ENCODE data around the gene HLA-DRA.

GRCh38 chr6:32406857-32407256 lies 32.8 kb upstream of the HLA-DRA start, which contains the start of gene BTNL2:
- TF ChIP-seq POLR2AphosphoS5 (IDR thresholded peaks at IDR 0.05) (no peak), CTCF (IDR thresholded peaks at IDR 0.05; ENCODE audit: poor library complexity, severe bottlenecking) (no peak), EZH2 (IDR thresholded peaks at IDR 0.05; ENCODE audit: borderline replicate concordance, insufficient read depth, low read length, poor library complexity, severe bottlenecking) (no peak), TAF1 (IDR thresholded peaks at IDR 0.05; ENCODE audit: low read depth) (no peak)
- TF ChIP-seq, protein P1, sequence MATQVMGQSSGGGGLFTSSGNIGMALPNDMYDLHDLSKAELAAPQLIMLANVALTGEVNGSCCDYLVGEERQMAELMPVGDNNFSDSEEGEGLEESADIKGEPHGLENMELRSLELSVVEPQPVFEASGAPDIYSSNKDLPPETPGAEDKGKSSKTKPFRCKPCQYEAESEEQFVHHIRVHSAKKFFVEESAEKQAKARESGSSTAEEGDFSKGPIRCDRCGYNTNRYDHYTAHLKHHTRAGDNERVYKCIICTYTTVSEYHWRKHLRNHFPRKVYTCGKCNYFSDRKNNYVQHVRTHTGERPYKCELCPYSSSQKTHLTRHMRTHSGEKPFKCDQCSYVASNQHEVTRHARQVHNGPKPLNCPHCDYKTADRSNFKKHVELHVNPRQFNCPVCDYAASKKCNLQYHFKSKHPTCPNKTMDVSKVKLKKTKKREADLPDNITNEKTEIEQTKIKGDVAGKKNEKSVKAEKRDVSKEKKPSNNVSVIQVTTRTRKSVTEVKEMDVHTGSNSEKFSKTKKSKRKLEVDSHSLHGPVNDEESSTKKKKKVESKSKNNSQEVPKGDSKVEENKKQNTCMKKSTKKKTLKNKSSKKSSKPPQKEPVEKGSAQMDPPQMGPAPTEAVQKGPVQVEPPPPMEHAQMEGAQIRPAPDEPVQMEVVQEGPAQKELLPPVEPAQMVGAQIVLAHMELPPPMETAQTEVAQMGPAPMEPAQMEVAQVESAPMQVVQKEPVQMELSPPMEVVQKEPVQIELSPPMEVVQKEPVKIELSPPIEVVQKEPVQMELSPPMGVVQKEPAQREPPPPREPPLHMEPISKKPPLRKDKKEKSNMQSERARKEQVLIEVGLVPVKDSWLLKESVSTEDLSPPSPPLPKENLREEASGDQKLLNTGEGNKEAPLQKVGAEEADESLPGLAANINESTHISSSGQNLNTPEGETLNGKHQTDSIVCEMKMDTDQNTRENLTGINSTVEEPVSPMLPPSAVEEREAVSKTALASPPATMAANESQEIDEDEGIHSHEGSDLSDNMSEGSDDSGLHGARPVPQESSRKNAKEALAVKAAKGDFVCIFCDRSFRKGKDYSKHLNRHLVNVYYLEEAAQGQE (IDR thresholded peaks at IDR 0.05; ENCODE audit: borderline replicate concordance) = no peak

Data from neural cell (in vitro differentiated cells).